GM23338 (cell line): Measurements from ENCODE around the gene ERVMER34-1. TPM values are rescaled to one million over a fixed set of nuclear protein-coding genes. Genes with fewer than 3 reads are reported as not detected.

ENCODE experiments used
- ATAC-seq: fragments of 200-7000 bp; cut with Tn5 transposase; 3 replicates; pipeline ENCODE4 v1.9.1; 2020
- DNase-seq: peaks from one replicate; pipeline ENCODE4 v3.0.0-alpha.2; 2015; ENCODE audit warnings: low spot score
- H2AFZ ChIP-seq: fragments of 200-600 bp; sonication (generic); 2 replicates; pipeline ENCODE4 v1.8.0; 2016; ENCODE audit warnings: antibody characterized with exemption, mild to moderate bottlenecking, moderate library complexity
- H3F3A ChIP-seq: fragments of 200-600 bp; sonication (generic); replicated peaks from 2 replicates; pipeline ENCODE4 v1.8.0; 2017; ENCODE audit warnings: antibody characterized with exemption, mixed run types, low read depth
- H3K27ac ChIP-seq: fragments of 200-600 bp; sonication (generic); 2 replicates; pipeline ENCODE4 v1.6.1; 2016; ENCODE audit warnings: low read depth
- H3K27me3 ChIP-seq: fragments of 200-600 bp; sonication (generic); 2 replicates; pipeline ENCODE4 v1.8.0; 2016; ENCODE audit warnings: mild to moderate bottlenecking, mixed run types, moderate library complexity; ENCODE audit not compliant: insufficient read depth
- H3K36me3 ChIP-seq: fragments of 200-600 bp; sonication (generic); 2 replicates; pipeline ENCODE4 v1.8.0; 2016; ENCODE audit warnings: mild to moderate bottlenecking; ENCODE audit not compliant: insufficient read depth
- H3K4me1 ChIP-seq: fragments of 200-600 bp; sonication (generic); 2 replicates; pipeline ENCODE4 v1.8.0; 2016; ENCODE audit warnings: mild to moderate bottlenecking, moderate library complexity; ENCODE audit not compliant: insufficient read depth
- H3K4me2 ChIP-seq: fragments of 200-600 bp; sonication (generic); 2 replicates; pipeline ENCODE4 v1.7.1; 2017; ENCODE audit warnings: mixed run types
- H3K4me3 ChIP-seq: fragments of 200-600 bp; sonication (generic); 2 replicates; pipeline ENCODE4 v1.6.1; 2016; ENCODE audit warnings: mixed run types
- H3K79me2 ChIP-seq: fragments of 200-600 bp; sonication (generic); replicated peaks from 2 replicates; pipeline ENCODE4 v1.8.0; 2017; ENCODE audit warnings: mild to moderate bottlenecking; ENCODE audit not compliant: insufficient read depth
- H3K9me2 ChIP-seq: fragments of 200-600 bp; sonication (generic); 2 replicates; pipeline ENCODE4 v1.8.0; 2017; ENCODE audit not compliant: insufficient read depth
- H4K20me1 ChIP-seq: fragments of 200-600 bp; sonication (generic); replicated peaks from 2 replicates; pipeline ENCODE4 v1.8.0; 2017; ENCODE audit warnings: mild to moderate bottlenecking; ENCODE audit not compliant: insufficient read depth
- H3K27ac Mint-ChIP-seq: 2 replicates; pipeline ENCODE4 v1.8.0; 2020; ENCODE audit warnings: inconsistent platforms, mild to moderate bottlenecking, moderate library complexity, mixed read lengths
- H3K27me3 Mint-ChIP-seq: 3 replicates; pipeline ENCODE4 v1.8.0; 2022; ENCODE audit warnings: low read depth, mild to moderate bottlenecking, moderate library complexity, mixed read lengths, inconsistent platforms; ENCODE audit not compliant: insufficient read depth, poor library complexity
- H3K36me3 Mint-ChIP-seq: 3 replicates; pipeline ENCODE4 v1.8.0; 2021; ENCODE audit warnings: low read depth, mild to moderate bottlenecking, inconsistent platforms, moderate library complexity, mixed read lengths
- H3K4me1 Mint-ChIP-seq: 3 replicates; pipeline ENCODE4 v1.8.0; 2020; ENCODE audit warnings: mild to moderate bottlenecking, inconsistent platforms, mixed read lengths
- H3K4me3 Mint-ChIP-seq: 3 replicates; pipeline ENCODE4 v1.8.0; 2021; ENCODE audit warnings: moderate library complexity, mild to moderate bottlenecking, inconsistent platforms, mixed read lengths
- H3K9me3 Mint-ChIP-seq: 3 replicates; pipeline ENCODE4 v1.8.0; 2020; ENCODE audit warnings: moderate library complexity, mild to moderate bottlenecking, inconsistent platforms, mixed read lengths
- ETS1 ChIP-seq: IDR thresholded peaks from 2 replicates; pipeline ENCODE4 v1.6.1; 2016; ENCODE audit warnings: antibody characterized with exemption
- EZH2 ChIP-seq: fragments of 200-600 bp; sonication (generic); IDR thresholded peaks from one replicate; pipeline ENCODE4 v1.8.0; 2017; ENCODE audit warnings: antibody characterized with exemption, mild to moderate bottlenecking, low read depth; ENCODE audit not compliant: unreplicated experiment
- EZH2phosphoT487 ChIP-seq: fragments of 200-600 bp; sonication (generic); IDR thresholded peaks from one replicate; pipeline ENCODE4 v1.8.1; 2018; ENCODE audit warnings: antibody characterized with exemption; ENCODE audit not compliant: unreplicated experiment
- REST ChIP-seq: IDR thresholded peaks from one replicate; pipeline ENCODE4 v1.6.1; 2018; ENCODE audit warnings: antibody characterized with exemption; ENCODE audit not compliant: unreplicated experiment
- ZNF462 ChIP-seq: fragments of 250-450 bp; sonication (Bioruptor Pico); IDR thresholded peaks from 2 replicates; pipeline ENCODE4 v1.5.0; 2020; ENCODE audit warnings: mild to moderate bottlenecking, moderate library complexity
- polyA plus RNA-seq: library from polyadenylated mRNA; unstranded; fragments of >200 nt; fragmentation: Nextera tagmentation; extraction: Ambion mirVana; gene quantifications from 2 replicates; pipeline ENCODE4 v1.2.1, GENCODE V29; 2016
- total RNA-seq: library from RNA; depleted of rRNA; stranded (reverse); fragments of >200 nt; shearing (Covaris generic); gene quantifications from 2 replicates; pipeline ENCODE4 v1.2.3, GENCODE V29; 2014

ERVMER34-1 gene
- total and polyA plus RNA-seq, 2 experiments from 2014 or later: 15.9 to 34.1 TPM

GRCh38 chr4:52726826-52727580, 24.2 kb downstream of the ERVMER34-1 start:
- Histone ChIP-seq H3K4me2 (no peak overlapping the region), H4K20me1 (no peaks in the 10 kb centered on the region), H3K79me2 (no peaks in the 10 kb centered on the region), H3K36me3 (no peaks in the 10 kb centered on the region), H3K27ac (no peak overlapping the region), H3K27me3 (no peaks in the 10 kb centered on the region), H3K9me2 (no peaks in the 10 kb centered on the region), H2AFZ (no peak overlapping the region), H3F3A (no peaks in the 10 kb centered on the region), H3K4me3 (no peak overlapping the region), H3K4me1 (peaks cover 22% of the 10 kb centered on the region)
- H3K4me1 Mint-ChIP-seq: peaks cover 19% of the 10 kb centered on the region
- no peak overlapping the region for H3K27ac Mint-ChIP-seq
- H3K9me3 Mint-ChIP-seq: no peaks in the 10 kb centered on the region
- ATAC-seq (no peak), DNase-seq (no peak)
- no peak overlapping the region for H3K4me3 Mint-ChIP-seq
- no peaks in the 10 kb centered on the region for H3K36me3 Mint-ChIP-seq
- peaks cover 2% of the 10 kb centered on the region for H3K27me3 Mint-ChIP-seq
- TF ChIP-seq ETS1 (no peak), ZNF462 (no peak), EZH2phosphoT487 (no peak), EZH2 (no peak), REST (no peak)
